ENCODE results near the gene DNM1.

DNA sequence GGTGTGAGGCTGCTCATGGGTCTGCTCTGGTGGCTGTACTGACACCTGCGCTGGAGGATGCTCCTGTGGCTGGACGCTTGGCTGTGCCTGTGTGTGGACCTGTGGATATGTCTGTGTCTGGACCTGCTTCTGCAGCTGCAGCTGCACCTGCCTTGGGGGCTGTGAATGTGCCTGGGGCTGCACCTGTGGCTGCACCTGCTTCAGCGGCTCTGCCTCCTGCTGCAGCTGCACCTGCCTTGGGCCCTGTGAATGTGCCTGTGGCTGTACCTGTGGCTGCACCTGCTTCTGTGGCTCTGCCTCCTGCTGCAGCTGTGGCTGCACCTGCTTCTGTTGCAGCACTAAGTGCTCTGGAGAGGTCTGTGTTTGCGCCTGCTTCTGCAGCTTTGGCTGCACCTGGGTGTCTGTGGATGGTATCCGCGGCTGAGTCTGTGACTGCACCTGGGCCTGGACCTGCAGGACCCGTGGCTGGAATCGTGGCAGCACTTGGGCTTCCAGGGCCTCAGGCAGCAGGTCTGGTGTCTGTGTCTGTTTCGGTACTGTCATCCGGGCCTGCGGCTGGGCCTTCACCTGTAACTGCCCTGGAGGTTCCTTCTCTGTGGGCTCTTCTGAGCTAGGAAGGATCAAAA, 24.3 kb upstream of the DNM1 start:
- TF ChIP-seq POLR2A (IDR thresholded peaks at IDR 0.05; ENCODE audit: low read depth, low read length) (no peak), POLR2AphosphoS5 (IDR thresholded peaks at IDR 0.05; ENCODE audit: insufficient read depth, low read depth, low read length) (no peak)
